ENCODE measurements around the gene CNTNAP5. TPM values are rescaled to one million over a fixed set of nuclear protein-coding genes. Genes with fewer than 3 reads are reported as not detected.

The CNTNAP5 gene
- total RNA-seq, 1 experiment from 2014 or later: 0.48 TPM

DNA sequence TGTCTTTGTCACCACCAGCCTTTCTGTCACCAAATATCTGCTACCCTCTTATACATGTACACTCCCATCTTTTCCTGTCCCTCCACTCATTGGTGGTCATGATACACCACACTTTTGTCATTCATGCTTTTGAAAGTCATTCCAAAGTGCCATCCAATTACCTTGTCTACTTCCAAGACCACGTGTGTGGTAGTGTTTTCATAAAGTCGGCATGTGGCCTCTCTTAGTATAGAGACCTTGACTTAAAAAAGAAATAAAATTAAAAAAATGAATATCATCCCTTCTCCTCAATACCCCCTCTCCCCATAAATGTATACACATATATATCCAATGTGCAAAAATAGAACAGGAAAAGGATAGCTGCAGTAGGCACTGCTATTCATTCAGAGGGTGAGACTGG, 271.4 kb downstream of the CNTNAP5 start:
- no peak overlapping the region for H2BK120ac ChIP-seq (ENCODE audit: low read depth, low read length, poor library complexity, severe bottlenecking)

More for the DNA sequence above, 271.4 kb downstream of the CNTNAP5 start:
- Histone ChIP-seq H4K8ac (replicated peaks; ENCODE audit: insufficient read length, low read depth, low read length) (no peak overlapping the region), H2BK12ac (ENCODE audit: insufficient read length, low read depth, low read length) (no peak overlapping the region), H2AFZ (ENCODE audit: low read length) (no peak overlapping the region), H3K79me2 (ENCODE audit: insufficient read depth, low read length) (no peaks in the 10 kb centered on the region), H3K23me2 (ENCODE audit: insufficient read length, low read depth, low read length, poor library complexity, severe bottlenecking) (no peaks in the 10 kb centered on the region), H2AK5ac (ENCODE audit: insufficient read length, low read length) (no peak overlapping the region), H3K4ac (ENCODE audit: low read depth, low read length) (no peak overlapping the region), H3T11ph (ENCODE audit: low read length) (no peak overlapping the region), H3K4me2 (ENCODE audit: insufficient read depth, insufficient read length, low read length) (no peak overlapping the region), H3K27me3 (ENCODE audit: insufficient read depth, low read length) (no peaks in the 10 kb centered on the region), H3K27ac (ENCODE audit: insufficient read length, low read depth, low read length) (no peak overlapping the region), H4K91ac (ENCODE audit: insufficient read length, low read depth, low read length) (no peak overlapping the region), H3K18ac (ENCODE audit: insufficient read length, low read depth, low read length) (no peak overlapping the region), H2BK15ac (ENCODE audit: low read depth, low read length) (no peak overlapping the region), H3K4me1 (ENCODE audit: insufficient read depth, low read length) (no peaks in the 10 kb centered on the region), H3K56ac (ENCODE audit: insufficient read length, low read depth, low read length) (no peak overlapping the region), H3K23ac (ENCODE audit: insufficient read length, low read depth, low read length) (no peak overlapping the region), H4K20me1 (ENCODE audit: control insufficient read depth, insufficient read depth, insufficient read length) (no peaks in the 10 kb centered on the region), H3K9me3 (ENCODE audit: control insufficient read depth, low read depth, low read length) (no peaks in the 10 kb centered on the region), H2BK20ac (ENCODE audit: low read depth, low read length, poor library complexity, severe bottlenecking) (no peak overlapping the region), H3K14ac (ENCODE audit: insufficient read depth, low read length) (no peak overlapping the region), H4K5ac (ENCODE audit: insufficient read length, low read depth, low read length) (no peak overlapping the region), H3K9ac (ENCODE audit: extremely low read depth, insufficient read length, low read length) (no peak overlapping the region), H2BK5ac (ENCODE audit: insufficient read length, low read length) (no peak overlapping the region), H3K79me1 (ENCODE audit: insufficient read depth, low read depth, low read length, poor library complexity, severe bottlenecking) (no peaks in the 10 kb centered on the region)
- no peak overlapping the region for H3K27ac Mint-ChIP-seq
- no CpG with 5 or more reads among the region's 2 CpGs for WGBS (ENCODE audit: extremely low coverage, insufficient read length, low lambda C conversion rate)
- peaks cover 16 to 23% of the 10 kb centered on the region in 2 experiments for H3K4me1 Mint-ChIP-seq
- H3K4me3 Mint-ChIP-seq: no peak overlapping the region
- H3K27me3 Mint-ChIP-seq (ENCODE audit: low read depth): no peaks in the 10 kb centered on the region
- TF ChIP-seq CTCF (conservative IDR thresholded peaks at IDR 0.05): no peak
- H3K9me3 Mint-ChIP-seq: peaks cover 0 to 4% of the 10 kb centered on the region in 2 experiments; a peak in 1 of 5 replicates
- DNase-seq: no peak
- no peaks in the 10 kb centered on the region; a peak in 1 of 7 replicates for H3K36me3 Mint-ChIP-seq (ENCODE audit: insufficient read depth in 1 of 3, low read depth in 3 of 3)
